Measurements from ENCODE around the gene CFDP1.

The CFDP1 gene

GRCh38 chr16:75262800-75263127, 170.5 kb downstream of the CFDP1 start:
- Histone ChIP-seq H3K9me3 (ENCODE audit: control extremely low read depth in 1 of 5, control insufficient read depth in 4 of 5, insufficient read depth in 2 of 5, low read depth in 1 of 5, low read length in 4 of 5) (no peaks in the 10 kb centered on the region), H3K4me1 (ENCODE audit: control extremely low read depth in 1 of 4, control insufficient read depth in 4 of 4, insufficient read depth in 4 of 4, low read length in 3 of 4) (peaks cover 0 to 15% (median 13%) of the 10 kb centered on the region in 4 experiments), H3K27ac (ENCODE audit: insufficient read depth in 1 of 2, low read depth in 1 of 2, low read length in 2 of 2, poor library complexity in 1 of 2, severe bottlenecking in 2 of 2) (no peak overlapping the region), H3K4me3 (ENCODE audit: control insufficient read depth in 1 of 7, extremely low read depth in 1 of 7, insufficient read depth in 4 of 7, low read depth in 2 of 7, low read length in 6 of 7) (no peak overlapping the region), H3K36me3 (ENCODE audit: control insufficient read depth in 4 of 4, insufficient read depth in 4 of 4, low read length in 3 of 4) (no peaks in the 10 kb centered on the region), H3K27me3 (replicated peaks in 2 of 5; ENCODE audit: control insufficient read depth in 4 of 5, insufficient read depth in 5 of 5, low read length in 4 of 5) (peaks cover 0 to 95% (median 36%) of the 10 kb centered on the region in 5 experiments)
- no peak for DNase-seq
- ChIA-PET POLR2A (no interaction called here), CTCF (no interaction called here)
- WGBS (ENCODE audit: insufficient coverage), result 93% methylated on average over 5 of the region's 5 CpGs

- ChIA-PET CTCF (no interaction called here), POLR2A (no interaction called here)
- H3K4me3 ChIP-seq (ENCODE audit: control insufficient read depth in 1 of 7, extremely low read depth in 1 of 7, insufficient read depth in 4 of 7, low read depth in 2 of 7, low read length in 6 of 7), result no peak overlapping the region
- H3K27ac ChIP-seq (ENCODE audit: insufficient read depth in 1 of 2, low read depth in 1 of 2, low read length in 2 of 2, poor library complexity in 1 of 2, severe bottlenecking in 2 of 2), result no peak overlapping the region
- H3K4me1 ChIP-seq (ENCODE audit: control extremely low read depth in 1 of 4, control insufficient read depth in 4 of 4, insufficient read depth in 4 of 4, low read length in 3 of 4), result peaks cover 0 to 15% (median 13%) of the 10 kb centered on the region in 4 experiments
- DNase-seq, result no peak
- H3K9me3 ChIP-seq (ENCODE audit: control extremely low read depth in 1 of 5, control insufficient read depth in 4 of 5, insufficient read depth in 2 of 5, low read depth in 1 of 5, low read length in 4 of 5), result no peaks in the 10 kb centered on the region
- no peaks in the 10 kb centered on the region for H3K36me3 ChIP-seq (ENCODE audit: control insufficient read depth in 4 of 4, insufficient read depth in 4 of 4, low read length in 3 of 4)
- 98% methylated on average over 8 of the region's 14 CpGs for WGBS (ENCODE audit: insufficient coverage)
- peaks cover 0 to 95% (median 34%) of the 10 kb centered on the region in 5 experiments for H3K27me3 ChIP-seq (replicated peaks in 2 of 5; ENCODE audit: control insufficient read depth in 4 of 5, insufficient read depth in 5 of 5, low read length in 4 of 5)
These were observed 171.1 kb downstream of the CFDP1 start for GRCh38 chr16:75262104-75262799.

- Histone ChIP-seq H3K27me3 (replicated peaks in 2 of 5; ENCODE audit: control insufficient read depth in 4 of 5, insufficient read depth in 5 of 5, low read length in 4 of 5) (peaks cover 0 to 95% (median 31%) of the 10 kb centered on the region in 5 experiments), H3K4me3 (ENCODE audit: control insufficient read depth in 1 of 7, extremely low read depth in 1 of 7, insufficient read depth in 4 of 7, low read depth in 2 of 7, low read length in 6 of 7) (no peak overlapping the region), H3K4me1 (ENCODE audit: control extremely low read depth in 1 of 4, control insufficient read depth in 4 of 4, insufficient read depth in 4 of 4, low read length in 3 of 4) (peaks cover 0 to 15% (median 13%) of the 10 kb centered on the region in 4 experiments), H3K27ac (ENCODE audit: insufficient read depth in 1 of 2, low read depth in 1 of 2, low read length in 2 of 2, poor library complexity in 1 of 2, severe bottlenecking in 2 of 2) (no peak overlapping the region), H3K36me3 (ENCODE audit: control insufficient read depth in 4 of 4, insufficient read depth in 4 of 4, low read length in 3 of 4) (no peaks in the 10 kb centered on the region), H3K9me3 (ENCODE audit: control extremely low read depth in 1 of 5, control insufficient read depth in 4 of 5, insufficient read depth in 2 of 5, low read depth in 1 of 5, low read length in 4 of 5) (no peaks in the 10 kb centered on the region)
- 100% methylated on average over 3 of the region's 3 CpGs for WGBS (ENCODE audit: insufficient coverage)
- CTCF ChIA-PET, result no interaction called here
- DNase-seq, result no peak
- POLR2A ChIA-PET, result no interaction called here
These were observed 171.7 kb downstream of the CFDP1 start for GRCh38 chr16:75261590-75262078.

GRCh38 chr16:75260851-75261589, 172.3 kb downstream of the CFDP1 start:
- Histone ChIP-seq H3K4me3 (ENCODE audit: control insufficient read depth in 1 of 7, extremely low read depth in 1 of 7, insufficient read depth in 4 of 7, low read depth in 2 of 7, low read length in 6 of 7) (no peak overlapping the region), H3K27ac (ENCODE audit: insufficient read depth in 1 of 2, low read depth in 1 of 2, low read length in 2 of 2, poor library complexity in 1 of 2, severe bottlenecking in 2 of 2) (no peak overlapping the region), H3K36me3 (ENCODE audit: control insufficient read depth in 4 of 4, insufficient read depth in 4 of 4, low read length in 3 of 4) (no peaks in the 10 kb centered on the region), H3K27me3 (replicated peaks in 2 of 5; ENCODE audit: control insufficient read depth in 4 of 5, insufficient read depth in 5 of 5, low read length in 4 of 5) (peaks cover 0 to 95% (median 30%) of the 10 kb centered on the region in 5 experiments), H3K9me3 (ENCODE audit: control extremely low read depth in 1 of 5, control insufficient read depth in 4 of 5, insufficient read depth in 2 of 5, low read depth in 1 of 5, low read length in 4 of 5) (no peaks in the 10 kb centered on the region), H3K4me1 (ENCODE audit: control extremely low read depth in 1 of 4, control insufficient read depth in 4 of 4, insufficient read depth in 4 of 4, low read length in 3 of 4) (peaks cover 0 to 14% (median 12%) of the 10 kb centered on the region in 4 experiments)
- DNase-seq, result no peak
- WGBS (ENCODE audit: insufficient coverage), result 100% methylated on average over 9 of the region's 10 CpGs
- CTCF ChIA-PET, result no interaction called here
- POLR2A ChIA-PET, result no interaction called here

- Histone ChIP-seq H3K27ac (ENCODE audit: insufficient read depth in 1 of 2, low read depth in 1 of 2, low read length in 2 of 2, poor library complexity in 1 of 2, severe bottlenecking in 2 of 2) (no peak overlapping the region), H3K27me3 (replicated peaks in 2 of 5; ENCODE audit: control insufficient read depth in 4 of 5, insufficient read depth in 5 of 5, low read length in 4 of 5) (peaks cover 11 to 93% (median 21%) of the 10 kb centered on the region in 5 experiments), H3K9me3 (ENCODE audit: control extremely low read depth in 1 of 5, control insufficient read depth in 4 of 5, insufficient read depth in 2 of 5, low read depth in 1 of 5, low read length in 4 of 5) (no peaks in the 10 kb centered on the region), H3K4me1 (ENCODE audit: control extremely low read depth in 1 of 4, control insufficient read depth in 4 of 4, insufficient read depth in 4 of 4, low read length in 3 of 4) (peaks cover 0 to 4% (median 2%) of the 10 kb centered on the region in 4 experiments), H3K4me3 (ENCODE audit: control insufficient read depth in 1 of 7, extremely low read depth in 1 of 7, insufficient read depth in 4 of 7, low read depth in 2 of 7, low read length in 6 of 7) (no peak overlapping the region), H3K36me3 (ENCODE audit: control insufficient read depth in 4 of 4, insufficient read depth in 4 of 4, low read length in 3 of 4) (no peaks in the 10 kb centered on the region)
- ChIA-PET CTCF (no interaction called here), POLR2A (no interaction called here)
- WGBS (ENCODE audit: insufficient coverage), result 100% methylated on average over 2 of the region's 6 CpGs
- no peak for DNase-seq
These were observed 174.5 kb downstream of the CFDP1 start for GRCh38 chr16:75258807-75259141.

GRCh38 chr16:75257886-75258806, 175.2 kb downstream of the CFDP1 start:
- CTCF ChIA-PET, result no interaction called here
- POLR2A ChIA-PET, result no interaction called here
- H3K4me3 ChIP-seq (ENCODE audit: control insufficient read depth in 1 of 7, extremely low read depth in 1 of 7, insufficient read depth in 4 of 7, low read depth in 2 of 7, low read length in 6 of 7), result no peak overlapping the region
- no peaks in the 10 kb centered on the region for H3K36me3 ChIP-seq (ENCODE audit: control insufficient read depth in 4 of 4, insufficient read depth in 4 of 4, low read length in 3 of 4)
- peaks cover 0 to 4% (median 2%) of the 10 kb centered on the region in 4 experiments for H3K4me1 ChIP-seq (ENCODE audit: control extremely low read depth in 1 of 4, control insufficient read depth in 4 of 4, insufficient read depth in 4 of 4, low read length in 3 of 4)
- peaks cover 11 to 93% (median 18%) of the 10 kb centered on the region in 5 experiments for H3K27me3 ChIP-seq (replicated peaks in 2 of 5; ENCODE audit: control insufficient read depth in 4 of 5, insufficient read depth in 5 of 5, low read length in 4 of 5)
- 92% methylated on average over 21 of the region's 21 CpGs for WGBS (ENCODE audit: insufficient coverage)
- DNase-seq, result no peak
- no peak overlapping the region for H3K27ac ChIP-seq (ENCODE audit: insufficient read depth in 1 of 2, low read depth in 1 of 2, low read length in 2 of 2, poor library complexity in 1 of 2, severe bottlenecking in 2 of 2)
- no peaks in the 10 kb centered on the region for H3K9me3 ChIP-seq (ENCODE audit: control extremely low read depth in 1 of 5, control insufficient read depth in 4 of 5, insufficient read depth in 2 of 5, low read depth in 1 of 5, low read length in 4 of 5)

Measured in common myeloid progenitor, CD34-positive (primary cell).